GF-D8 (cell line): Measurements from ENCODE around the gene KRT33A.

Experiments used
- DNase-seq: peaks from one replicate; lab custom pipeline; 2025; lab: John Stamatoyannopoulos, UW

The KRT33A gene

DNA sequence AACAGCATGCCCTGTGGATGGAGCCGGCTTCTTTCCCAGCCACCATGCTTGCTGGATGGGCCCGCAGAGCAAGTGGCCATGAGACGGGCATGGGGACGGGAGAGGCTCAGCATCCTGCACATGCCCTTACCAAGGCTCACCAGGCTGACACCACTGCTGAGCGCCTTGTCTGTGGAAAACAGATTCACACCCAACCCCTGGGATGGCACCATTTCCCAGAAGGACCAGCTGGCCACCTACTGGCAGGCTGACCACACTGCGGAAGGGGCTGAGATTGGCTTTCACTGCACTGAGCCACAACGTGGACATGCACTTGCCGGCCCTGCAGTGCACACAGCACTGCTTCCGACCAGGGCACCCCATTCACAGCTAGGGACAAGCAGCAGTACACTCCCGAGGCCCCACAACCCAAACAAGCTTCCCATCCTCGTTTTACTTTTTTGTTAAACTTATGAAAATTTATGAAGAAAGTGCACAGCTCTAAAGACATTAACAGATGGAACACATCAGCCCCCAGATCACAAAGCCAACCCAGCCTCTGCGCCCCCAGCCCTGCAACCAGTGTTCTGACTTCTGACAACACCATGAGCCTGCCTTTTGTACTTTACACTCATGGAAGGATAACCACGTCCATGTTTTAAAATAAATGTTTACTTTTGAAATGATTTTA, 21.2 kb downstream of the KRT33A start:
- no peak for DNase-seq

- DNase-seq, result no peak
These were observed 22.4 kb downstream of the KRT33A start for GRCh38 chr17:41328207-41328606.

- no peak for DNase-seq
These were observed 23.1 kb downstream of the KRT33A start for GRCh38 chr17:41327411-41328120.

- no peak for DNase-seq
These were observed 24.2 kb downstream of the KRT33A start for GRCh38 chr17:41326173-41327145.

DNA sequence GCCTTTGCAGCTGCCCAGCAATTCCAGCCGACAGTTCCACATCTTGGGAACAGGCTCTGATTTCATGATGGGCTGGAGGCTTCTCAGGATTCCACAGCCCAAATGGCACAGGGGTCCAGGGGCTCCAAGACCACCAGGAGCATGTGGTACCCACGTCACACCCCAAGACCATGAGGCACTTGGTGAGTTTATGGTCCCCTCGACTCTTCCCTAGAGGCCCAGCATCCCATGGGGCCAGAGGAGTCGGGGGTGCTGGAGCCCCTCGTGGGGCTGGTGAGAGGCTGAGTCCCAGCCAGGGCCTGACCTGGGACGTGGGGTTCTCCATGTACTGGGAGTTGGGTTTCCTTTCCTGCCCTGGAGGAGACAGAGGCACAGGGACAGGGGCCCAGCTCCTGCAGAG, 25.0 kb downstream of the KRT33A start:
- DNase-seq, result no peak

DNA sequence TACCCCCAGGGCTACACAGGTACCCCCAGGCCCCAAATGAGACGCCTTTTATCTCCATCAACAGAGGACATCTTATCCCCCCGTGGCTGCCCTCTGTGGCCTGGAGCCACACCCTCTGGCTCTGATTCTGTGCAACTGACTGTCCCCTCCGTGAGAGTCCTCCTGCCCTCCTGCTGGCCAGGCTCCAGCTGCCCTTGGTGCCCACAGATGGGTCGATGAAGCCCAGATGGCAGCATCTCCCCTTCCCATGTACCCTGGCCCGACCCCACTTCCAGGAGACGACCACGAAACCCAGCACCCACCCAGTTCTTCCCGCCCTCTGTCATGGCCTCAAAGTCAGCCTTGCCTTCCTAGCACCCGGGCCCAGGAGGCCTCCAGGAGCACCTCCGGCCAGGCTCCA, 25.5 kb downstream of the KRT33A start:
- DNase-seq, result no peak

GRCh38 chr17:41324180-41325075, 26.2 kb downstream of the KRT33A start:
- no peak for DNase-seq

- DNase-seq, result no peak
These were observed 27.4 kb downstream of the KRT33A start for GRCh38 chr17:41322903-41323895.

DNA sequence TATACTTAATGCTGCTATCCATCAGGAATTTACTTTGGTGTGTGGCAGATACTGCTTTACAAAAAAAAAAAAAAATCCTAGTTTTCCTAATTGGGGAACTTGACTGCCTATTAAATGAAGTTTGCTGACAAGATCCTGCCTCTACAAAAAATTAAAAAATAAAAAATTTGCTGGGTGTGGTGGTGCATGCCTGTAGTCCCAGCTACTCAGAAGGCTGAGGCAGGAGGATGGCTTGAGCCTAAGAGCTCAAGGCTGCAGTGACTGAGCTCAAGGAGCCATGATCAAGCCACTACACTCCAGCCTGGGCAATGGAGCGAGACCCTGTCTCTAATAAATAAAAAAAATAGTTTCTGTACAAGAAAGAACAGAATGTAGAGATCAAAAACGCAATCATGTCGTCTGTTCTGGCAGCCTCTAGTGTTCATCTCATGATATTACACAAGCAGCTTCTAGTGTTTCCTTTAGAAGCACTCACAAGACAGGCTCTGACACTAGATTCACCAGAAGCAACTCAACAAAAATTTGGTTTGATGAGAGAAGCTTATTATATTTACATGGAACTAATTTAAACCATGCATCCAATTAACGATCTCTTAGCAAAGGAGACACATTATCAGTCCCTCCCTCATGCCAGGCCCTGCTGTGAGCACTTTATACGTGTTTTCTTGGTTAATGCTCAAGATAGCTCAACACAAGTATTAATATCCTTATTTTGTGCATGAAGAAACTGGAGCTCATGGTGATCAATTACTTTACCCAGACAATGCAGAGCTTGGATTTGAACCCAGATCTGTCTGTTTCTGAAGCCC, 28.3 kb downstream of the KRT33A start:
- DNase-seq, result peak; percentile 3

DNA sequence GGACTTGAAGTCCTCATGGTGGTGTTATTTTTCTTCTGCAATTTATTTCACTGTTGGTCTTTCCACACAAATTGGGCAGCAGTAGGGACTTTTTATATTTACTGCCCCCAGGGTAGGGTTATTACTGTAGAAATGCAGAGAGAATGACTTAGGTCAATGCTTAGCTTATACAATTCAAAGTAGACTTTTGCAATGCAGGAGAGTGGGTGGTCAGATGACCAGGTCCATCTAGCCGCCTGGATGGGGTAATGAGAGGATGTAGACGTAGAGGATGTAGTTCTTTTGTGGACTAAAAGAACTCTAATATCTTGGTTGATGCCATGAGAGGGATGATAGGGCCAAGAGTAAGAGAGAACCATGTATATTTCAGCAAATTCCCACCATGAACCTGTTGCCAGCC, 32.4 kb downstream of the KRT33A start:
- DNase-seq, result no peak

GRCh38 chr17:41315814-41316445, 34.7 kb downstream of the KRT33A start:
- no peak for DNase-seq

DNA sequence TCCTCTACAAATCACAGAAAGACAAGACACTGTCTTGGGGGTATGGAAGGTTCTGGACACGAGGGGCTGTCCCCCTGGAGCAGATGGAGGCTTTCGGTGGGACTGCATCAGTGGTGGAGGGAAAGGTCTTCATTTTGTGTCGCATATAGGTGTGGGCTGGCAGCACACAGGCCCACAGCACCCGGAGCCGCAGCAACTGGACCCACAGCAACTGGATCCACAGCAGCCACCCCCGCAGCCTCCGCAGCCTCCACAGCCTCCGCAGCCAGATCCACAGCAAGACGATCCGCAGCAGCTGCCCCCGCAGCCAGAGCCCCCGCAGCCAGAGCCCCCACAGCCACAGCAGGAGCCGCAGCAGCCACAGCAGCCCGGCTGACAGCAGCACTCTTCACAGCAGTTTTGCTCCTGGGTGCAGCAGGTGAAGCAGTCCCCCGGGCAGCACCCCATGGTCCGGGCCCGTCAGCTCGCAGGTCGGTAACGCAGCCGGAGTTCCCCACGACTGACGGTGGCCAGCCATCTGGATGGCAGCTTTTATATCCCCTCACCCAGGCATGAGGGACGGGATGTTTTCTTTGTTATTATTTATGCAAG, 35.3 kb downstream of the KRT33A start, which contains the start of gene KRTAP17-1:
KRTAP17-1 (minus strand) TSS at position 507 of the 591 bp plus-strand sequence; CDS start at position 447, 60 bp downstream.
- no peak for DNase-seq

- DNase-seq, result no peak
These were observed 39.5 kb downstream of the KRT33A start for GRCh38 chr17:41311111-41311510.

GRCh38 chr17:41308918-41309359, 41.7 kb downstream of the KRT33A start, which contains the start of gene KRTAP16-1:
Gene KRTAP16-1 (minus strand): TSS chr17:41309309. CDS start chr17:41309253, 56 bp downstream.
- no peak for DNase-seq

- DNase-seq, result peak; percentile 71
These were observed 42.2 kb downstream of the KRT33A start for GRCh38 chr17:41308251-41308917.

DNA sequence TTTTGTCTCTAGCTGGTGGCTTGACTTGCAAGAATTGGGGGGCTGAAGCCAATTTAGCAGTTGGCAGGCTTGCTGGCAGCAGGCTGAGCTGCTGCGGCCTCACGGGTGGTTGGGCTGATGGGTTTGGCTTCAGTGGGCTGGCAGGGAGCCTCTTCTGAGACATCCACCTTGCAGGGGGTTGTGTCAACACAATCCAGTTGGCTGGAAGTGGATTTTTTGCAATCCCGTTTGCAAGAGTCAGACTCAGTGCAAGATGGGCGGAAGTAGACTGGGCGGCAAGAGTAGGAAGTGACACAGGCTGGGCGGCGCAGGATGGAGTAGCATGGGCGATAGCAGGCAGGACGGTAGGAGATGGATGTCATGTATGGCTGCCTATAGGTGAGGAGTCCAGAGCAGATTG, 43.0 kb downstream of the KRT33A start:
- DNase-seq, result no peak

- DNase-seq, result no peak
These were observed 46.5 kb downstream of the KRT33A start for GRCh38 chr17:41304091-41304490.

DNA sequence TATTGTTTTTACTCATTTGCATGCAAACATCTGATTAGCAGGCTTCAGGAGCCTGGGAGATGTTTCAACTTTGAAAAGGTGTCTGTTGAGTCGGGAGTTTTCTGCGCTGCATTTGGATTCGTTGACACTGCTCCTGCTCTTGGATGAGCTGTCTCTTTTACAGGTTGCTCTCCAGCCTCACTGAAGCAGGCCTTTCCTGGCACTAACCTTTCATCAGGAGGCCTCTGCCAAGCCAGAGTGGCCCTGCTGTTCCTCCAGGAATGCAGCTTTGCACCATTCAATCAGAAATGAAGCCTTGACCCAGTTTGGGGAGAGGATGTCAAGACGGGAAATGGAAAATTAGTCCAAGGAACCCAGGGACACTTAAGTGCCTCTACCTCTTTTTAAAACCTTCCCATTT, 47.6 kb downstream of the KRT33A start:
- DNase-seq, result no peak
